ENCODE measurements around the gene DST. TPM values are rescaled to one million over a fixed set of nuclear protein-coding genes. Genes with fewer than 3 reads are reported as not detected.

Gene DST
- total RNA-seq, 1 experiment from 2014 or later: 132 TPM

DNA sequence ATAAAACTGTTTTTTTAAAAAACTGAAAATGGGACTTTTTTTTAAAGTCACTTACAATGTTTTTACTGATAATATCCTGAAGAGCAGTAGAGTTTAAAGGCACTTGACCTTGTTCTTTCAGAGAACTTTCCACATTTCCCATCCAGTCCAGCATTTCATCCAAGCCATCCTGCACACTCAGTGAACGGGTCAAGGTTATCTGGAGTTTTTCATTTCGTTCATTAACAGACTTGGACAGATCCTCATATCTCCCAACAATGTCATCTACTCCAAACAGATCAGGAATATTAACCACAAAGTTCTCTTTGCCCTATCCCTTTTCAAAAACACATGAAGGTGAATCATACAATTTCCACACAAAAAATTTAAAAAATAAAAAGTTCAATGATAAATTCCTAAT lies 69.1 kb downstream of the DST start:
- no peak for TF ChIP-seq RORB (CRISPR knock-in tag; IDR thresholded peaks at IDR 0.05)
- Mint-ChIP-seq H3K27ac (no peak overlapping the region), H3K27me3 (ENCODE audit: low read depth) (no peaks in the 10 kb centered on the region), H3K4me1 (no peaks in the 10 kb centered on the region), H3K36me3 (peaks cover 36% of the 10 kb centered on the region), H3K4me3 (no peak overlapping the region), H3K9me3 (peaks cover 9% of the 10 kb centered on the region; the same call in 1 of the 2 replicates)
- DNase-seq (ENCODE audit: low spot score) (no peak), ATAC-seq (no peak)
- ChIA-PET POLR2A (no interaction called here), CTCF (no interaction called here)

DNA sequence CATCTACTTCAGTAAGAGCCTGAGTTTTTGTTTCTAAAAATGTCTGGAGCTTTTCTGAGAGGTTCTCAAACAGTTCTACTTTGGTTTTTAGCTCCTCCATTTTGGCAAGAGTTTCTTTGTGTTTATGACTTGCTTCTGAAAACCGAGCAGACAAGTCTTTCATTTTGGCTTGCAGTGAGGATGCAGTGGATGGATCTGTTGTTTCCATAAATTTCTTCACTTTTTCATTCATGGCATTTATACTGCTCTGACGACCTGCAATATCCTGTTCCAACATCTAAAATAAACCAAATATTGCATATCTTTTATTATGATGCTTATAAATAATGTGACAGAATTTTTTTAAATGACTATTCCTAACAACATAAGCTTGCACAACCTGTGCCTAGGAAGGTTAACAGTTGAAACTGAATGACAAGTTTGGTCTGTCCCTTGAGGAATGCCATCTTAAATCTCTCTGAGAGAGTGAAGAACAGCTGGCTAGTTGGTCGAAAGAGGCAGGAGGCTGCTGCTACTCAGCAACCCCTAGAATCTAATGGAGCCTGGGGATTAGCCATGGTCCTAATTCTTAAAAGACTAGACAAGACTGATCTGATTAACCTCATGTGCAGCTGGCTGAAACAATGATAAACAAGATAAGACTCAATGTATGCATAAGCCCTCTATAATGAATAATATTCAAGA lies 69.8 kb downstream of the DST start:
- POLR2A ChIA-PET: no interaction called here
- no peak overlapping the region for H3K27ac Mint-ChIP-seq
- CTCF ChIA-PET: no interaction called here
- no peaks in the 10 kb centered on the region for H3K27me3 Mint-ChIP-seq (ENCODE audit: low read depth)
- ATAC-seq: no peak
- peaks cover 9% of the 10 kb centered on the region; the same call in 1 of the 2 replicates for H3K9me3 Mint-ChIP-seq
- no peak overlapping the region for H3K4me3 Mint-ChIP-seq
- peaks cover 35% of the 10 kb centered on the region for H3K36me3 Mint-ChIP-seq
- DNase-seq (ENCODE audit: low spot score): no peak
- no peaks in the 10 kb centered on the region for H3K4me1 Mint-ChIP-seq
- TF ChIP-seq, protein P1, sequence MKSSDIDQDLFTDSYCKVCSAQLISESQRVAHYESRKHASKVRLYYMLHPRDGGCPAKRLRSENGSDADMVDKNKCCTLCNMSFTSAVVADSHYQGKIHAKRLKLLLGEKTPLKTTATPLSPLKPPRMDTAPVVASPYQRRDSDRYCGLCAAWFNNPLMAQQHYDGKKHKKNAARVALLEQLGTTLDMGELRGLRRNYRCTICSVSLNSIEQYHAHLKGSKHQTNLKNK (CRISPR knock-in tag; IDR thresholded peaks at IDR 0.05): no peak
- TF ChIP-seq SMAD4 (CRISPR knock-in tag; IDR thresholded peaks at IDR 0.05): no peak
- no peak for TF ChIP-seq TCF7 (CRISPR knock-in tag; IDR thresholded peaks at IDR 0.05; ENCODE audit: low read depth)
- TF ChIP-seq, protein P2, sequence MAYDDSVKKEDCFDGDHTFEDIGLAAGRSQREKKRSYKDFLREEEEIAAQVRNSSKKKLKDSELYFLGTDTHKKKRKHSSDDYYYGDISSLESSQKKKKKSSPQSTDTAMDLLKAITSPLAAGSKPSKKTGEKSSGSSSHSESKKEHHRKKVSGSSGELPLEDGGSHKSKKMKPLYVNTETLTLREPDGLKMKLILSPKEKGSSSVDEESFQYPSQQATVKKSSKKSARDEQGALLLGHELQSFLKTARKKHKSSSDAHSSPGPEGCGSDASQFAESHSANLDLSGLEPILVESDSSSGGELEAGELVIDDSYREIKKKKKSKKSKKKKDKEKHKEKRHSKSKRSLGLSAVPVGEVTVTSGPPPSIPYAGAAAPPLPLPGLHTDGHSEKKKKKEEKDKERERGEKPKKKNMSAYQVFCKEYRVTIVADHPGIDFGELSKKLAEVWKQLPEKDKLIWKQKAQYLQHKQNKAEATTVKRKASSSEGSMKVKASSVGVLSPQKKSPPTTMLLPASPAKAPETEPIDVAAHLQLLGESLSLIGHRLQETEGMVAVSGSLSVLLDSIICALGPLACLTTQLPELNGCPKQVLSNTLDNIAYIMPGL (CRISPR knock-in tag; IDR thresholded peaks at IDR 0.05): no peak
- TF ChIP-seq, protein P3, sequence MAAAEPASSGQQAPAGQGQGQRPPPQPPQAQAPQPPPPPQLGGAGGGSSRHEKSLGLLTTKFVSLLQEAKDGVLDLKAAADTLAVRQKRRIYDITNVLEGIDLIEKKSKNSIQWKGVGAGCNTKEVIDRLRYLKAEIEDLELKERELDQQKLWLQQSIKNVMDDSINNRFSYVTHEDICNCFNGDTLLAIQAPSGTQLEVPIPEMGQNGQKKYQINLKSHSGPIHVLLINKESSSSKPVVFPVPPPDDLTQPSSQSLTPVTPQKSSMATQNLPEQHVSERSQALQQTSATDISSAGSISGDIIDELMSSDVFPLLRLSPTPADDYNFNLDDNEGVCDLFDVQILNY (CRISPR knock-in tag; IDR thresholded peaks at IDR 0.05): no peak
- TF ChIP-seq TEAD1 (CRISPR knock-in tag; IDR thresholded peaks at IDR 0.05): no peak
- TF ChIP-seq, protein P4, sequence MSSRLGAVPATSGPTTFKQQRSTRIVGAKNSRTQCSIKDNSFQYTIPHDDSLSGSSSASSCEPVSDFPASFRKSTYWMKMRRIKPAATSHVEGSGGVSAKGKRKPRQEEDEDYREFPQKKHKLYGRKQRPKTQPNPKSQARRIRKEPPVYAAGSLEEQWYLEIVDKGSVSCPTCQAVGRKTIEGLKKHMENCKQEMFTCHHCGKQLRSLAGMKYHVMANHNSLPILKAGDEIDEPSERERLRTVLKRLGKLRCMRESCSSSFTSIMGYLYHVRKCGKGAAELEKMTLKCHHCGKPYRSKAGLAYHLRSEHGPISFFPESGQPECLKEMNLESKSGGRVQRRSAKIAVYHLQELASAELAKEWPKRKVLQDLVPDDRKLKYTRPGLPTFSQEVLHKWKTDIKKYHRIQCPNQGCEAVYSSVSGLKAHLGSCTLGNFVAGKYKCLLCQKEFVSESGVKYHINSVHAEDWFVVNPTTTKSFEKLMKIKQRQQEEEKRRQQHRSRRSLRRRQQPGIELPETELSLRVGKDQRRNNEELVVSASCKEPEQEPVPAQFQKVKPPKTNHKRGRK (CRISPR knock-in tag; IDR thresholded peaks at IDR 0.05; ENCODE audit: borderline replicate concordance): no peak
- TF ChIP-seq, protein P5, sequence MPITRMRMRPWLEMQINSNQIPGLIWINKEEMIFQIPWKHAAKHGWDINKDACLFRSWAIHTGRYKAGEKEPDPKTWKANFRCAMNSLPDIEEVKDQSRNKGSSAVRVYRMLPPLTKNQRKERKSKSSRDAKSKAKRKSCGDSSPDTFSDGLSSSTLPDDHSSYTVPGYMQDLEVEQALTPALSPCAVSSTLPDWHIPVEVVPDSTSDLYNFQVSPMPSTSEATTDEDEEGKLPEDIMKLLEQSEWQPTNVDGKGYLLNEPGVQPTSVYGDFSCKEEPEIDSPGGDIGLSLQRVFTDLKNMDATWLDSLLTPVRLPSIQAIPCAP (CRISPR knock-in tag; IDR thresholded peaks at IDR 0.05): no peak
- TF ChIP-seq ZNF121 (CRISPR knock-in tag; IDR thresholded peaks at IDR 0.05): no peak

DNA sequence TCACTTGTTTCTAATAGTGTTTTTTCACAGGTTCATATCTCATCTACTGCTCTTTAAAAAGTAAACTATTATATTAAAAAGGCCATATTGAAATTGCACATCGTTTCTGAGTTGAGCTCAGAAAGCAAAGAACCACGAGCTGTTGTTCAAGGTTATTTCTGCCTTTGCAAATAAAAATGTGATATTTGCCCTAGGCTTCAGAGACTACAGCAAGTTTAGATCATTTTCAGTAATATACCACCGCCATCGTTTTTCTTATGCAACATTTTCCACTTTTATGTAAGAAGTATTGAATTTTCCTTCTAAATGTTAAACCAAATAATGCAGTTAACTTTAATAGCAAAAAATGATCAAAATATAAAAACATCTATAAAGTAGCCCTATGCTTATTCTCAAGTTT lies 71.1 kb downstream of the DST start:
- no peak overlapping the region for H3K27ac Mint-ChIP-seq
- H3K4me3 Mint-ChIP-seq: no peak overlapping the region
- no peak for ATAC-seq
- peaks cover 40% of the 10 kb centered on the region for H3K36me3 Mint-ChIP-seq
- peaks cover 9% of the 10 kb centered on the region; the same call in 1 of the 2 replicates for H3K9me3 Mint-ChIP-seq
- POLR2A ChIA-PET: interaction anchor here (0.7 kb wide), 1 partner anchor 161 kb away, joined by 3 read pairs; no protein-coding TSS in a partner anchor
- DNase-seq (ENCODE audit: low spot score): no peak
- CTCF ChIA-PET: interaction anchor here (0.7 to 1.9 kb wide), 5 partner anchors 21 to 204 kb away, joined by 3 to 9 read pairs (median 4); no protein-coding TSS in a partner anchor
- H3K27me3 Mint-ChIP-seq (ENCODE audit: low read depth): no peaks in the 10 kb centered on the region
- H3K4me1 Mint-ChIP-seq: peaks cover 8% of the 10 kb centered on the region; the same call in 1 of the 2 replicates
- no peak for TF ChIP-seq OVOL2 (CRISPR knock-in tag; IDR thresholded peaks at IDR 0.05; ENCODE audit: borderline replicate concordance)
- no peak for TF ChIP-seq MAX (CRISPR knock-in tag; IDR thresholded peaks at IDR 0.05)
- no peak for TF ChIP-seq NR1H2 (CRISPR knock-in tag; IDR thresholded peaks at IDR 0.05)
- no peak for TF ChIP-seq ZNF416 (CRISPR knock-in tag; IDR thresholded peaks at IDR 0.05)
- no peak for TF ChIP-seq ATF3 (CRISPR knock-in tag; conservative IDR thresholded peaks at IDR 0.05)
- no peak for TF ChIP-seq EMX1 (CRISPR knock-in tag; IDR thresholded peaks at IDR 0.05)
- no peak for TF ChIP-seq KAT7 (CRISPR knock-in tag; IDR thresholded peaks at IDR 0.05; ENCODE audit: borderline replicate concordance)
- no peak for TF ChIP-seq FOXP4 (CRISPR knock-in tag; IDR thresholded peaks at IDR 0.05)
- TF ChIP-seq ZNF121 (CRISPR knock-in tag; IDR thresholded peaks at IDR 0.05): no peak
- TF ChIP-seq, protein P6, sequence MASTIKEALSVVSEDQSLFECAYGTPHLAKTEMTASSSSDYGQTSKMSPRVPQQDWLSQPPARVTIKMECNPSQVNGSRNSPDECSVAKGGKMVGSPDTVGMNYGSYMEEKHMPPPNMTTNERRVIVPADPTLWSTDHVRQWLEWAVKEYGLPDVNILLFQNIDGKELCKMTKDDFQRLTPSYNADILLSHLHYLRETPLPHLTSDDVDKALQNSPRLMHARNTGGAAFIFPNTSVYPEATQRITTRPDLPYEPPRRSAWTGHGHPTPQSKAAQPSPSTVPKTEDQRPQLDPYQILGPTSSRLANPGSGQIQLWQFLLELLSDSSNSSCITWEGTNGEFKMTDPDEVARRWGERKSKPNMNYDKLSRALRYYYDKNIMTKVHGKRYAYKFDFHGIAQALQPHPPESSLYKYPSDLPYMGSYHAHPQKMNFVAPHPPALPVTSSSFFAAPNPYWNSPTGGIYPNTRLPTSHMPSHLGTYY (CRISPR knock-in tag; IDR thresholded peaks at IDR 0.05): no peak
- no peak for TF ChIP-seq ZNF219 (CRISPR knock-in tag; IDR thresholded peaks at IDR 0.05; ENCODE audit: borderline replicate concordance)
- TF ChIP-seq ZNF423 (CRISPR knock-in tag; IDR thresholded peaks at IDR 0.05): no peak
- TF ChIP-seq CBFB (CRISPR knock-in tag; IDR thresholded peaks at IDR 0.05; ENCODE audit: low read depth): no peak
- no peak for TF ChIP-seq PRRX2 (CRISPR knock-in tag; IDR thresholded peaks at IDR 0.05)

Measured in WTC11 (cell line).